Activated T-cell treated with anti-CD3 and anti-CD28 coated beads for 24 hours (primary cell): ENCODE data around the gene B3GNT9.

Experiments
- DNase-seq: peaks from one replicate; pipeline ENCODE4 v3.0.0-alpha.2; 2020; ENCODE audit warnings: low read depth

Gene B3GNT9

GRCh38 chr16:67185651-67186134 lies 34.9 kb upstream of the B3GNT9 start:
- DNase-seq = no peak

- peak; percentile 75 for DNase-seq
These were observed 34.3 kb upstream of the B3GNT9 start for GRCh38 chr16:67184995-67185650.

- DNase-seq = no peak
These were observed 33.7 kb upstream of the B3GNT9 start for GRCh38 chr16:67184453-67184994.

- DNase-seq = peak; percentile 92
These were observed 33.0 kb upstream of the B3GNT9 start, which contains the start of gene MATCAP1 for GRCh38 chr16:67183627-67184452. MATCAP1 (minus strand) TSS chr16:67183963; CDS start chr16:67180610, 3,353 bp downstream.

GRCh38 chr16:67183284-67183626 lies 32.5 kb upstream of the B3GNT9 start:
- DNase-seq = no peak

- no peak for DNase-seq
These were observed 31.5 kb upstream of the B3GNT9 start for GRCh38 chr16:67182288-67182687.

- DNase-seq = no peak
These were observed 30.5 kb upstream of the B3GNT9 start for GRCh38 chr16:67181346-67181745.

- no peak for DNase-seq
These were observed 29.4 kb upstream of the B3GNT9 start for GRCh38 chr16:67180166-67180565.

GRCh38 chr16:67179421-67180080 lies 28.8 kb upstream of the B3GNT9 start:
- DNase-seq = no peak

GRCh38 chr16:67177743-67178699 lies 27.2 kb upstream of the B3GNT9 start:
- DNase-seq = no peak

GRCh38 chr16:67176662-67177061 lies 25.9 kb upstream of the B3GNT9 start:
- no peak for DNase-seq

- no peak for DNase-seq
These were observed 24.0 kb upstream of the B3GNT9 start for GRCh38 chr16:67174706-67175231.

GRCh38 chr16:67173808-67174705 lies 23.3 kb upstream of the B3GNT9 start:
- DNase-seq = no peak

GRCh38 chr16:67173323-67173722 lies 22.5 kb upstream of the B3GNT9 start:
- no peak for DNase-seq

- no peak for DNase-seq
These were observed 20.3 kb upstream of the B3GNT9 start for GRCh38 chr16:67170949-67171649.

GRCh38 chr16:67170168-67170948 lies 19.6 kb upstream of the B3GNT9 start, which contains the start of gene NOL3:
NOL3 (plus strand) TSS chr16:67170538.
- no peak for DNase-seq

- no peak for DNase-seq
These were observed 18.9 kb upstream of the B3GNT9 start for GRCh38 chr16:67169642-67170167.

GRCh38 chr16:67169011-67169451 lies 18.2 kb upstream of the B3GNT9 start:
- no peak for DNase-seq
